Anterior cingulate cortex (tissue), 58 donors: ENCODE results near the gene C11orf24.

Experiments
- DNase-seq, 58 donors: peaks; one replicate each; lab custom pipeline; 2025; lab: John Stamatoyannopoulos, UW

C11orf24 gene

GRCh38 chr11:68271781-68272608, at the start of gene C11orf24:
Gene C11orf24, minus strand, starts transcription at chr11:68271973. Its CDS starts 8,206 bp downstream, at chr11:68263767.
- peak; percentile 45 to 96 (median 91) for DNase-seq

GRCh38 chr11:68317147-68317785, 45.5 kb upstream of the C11orf24 start:
- no peak for DNase-seq

GRCh38 chr11:68315171-68315920, 43.6 kb upstream of the C11orf24 start:
- no peak for DNase-seq

GRCh38 chr11:68314203-68315170, 42.7 kb upstream of the C11orf24 start:
- no peak for DNase-seq

GRCh38 chr11:68313574-68314202, 41.9 kb upstream of the C11orf24 start:
- no peak for DNase-seq

- DNase-seq: no peak
Observed at GRCh38 chr11:68312780-68313573, 41.2 kb upstream of the C11orf24 start.

GRCh38 chr11:68312117-68312779, 40.5 kb upstream of the C11orf24 start, which contains the start of gene LRP5:
Gene LRP5, plus strand, starts transcription at chr11:68312591. Its CDS starts 124 bp downstream, at chr11:68312715.
- no peak for DNase-seq

- no peak for DNase-seq
Observed at GRCh38 chr11:68311160-68312116, 39.7 kb upstream of the C11orf24 start.

GRCh38 chr11:68309621-68310185, 37.9 kb upstream of the C11orf24 start:
- no peak for DNase-seq

GRCh38 chr11:68308068-68308467, 36.3 kb upstream of the C11orf24 start:
- DNase-seq: peak in 1 of 58 donors; percentile 20

GRCh38 chr11:68306636-68307035, 34.9 kb upstream of the C11orf24 start:
- DNase-seq: no peak

GRCh38 chr11:68303982-68304780, 32.4 kb upstream of the C11orf24 start:
- DNase-seq: no peak

GRCh38 chr11:68303083-68303482, 31.3 kb upstream of the C11orf24 start:
- no peak for DNase-seq

GRCh38 chr11:68302670-68303069, 30.9 kb upstream of the C11orf24 start:
- no peak for DNase-seq

GRCh38 chr11:68302256-68302655, 30.5 kb upstream of the C11orf24 start:
- DNase-seq: no peak
